Measurements from ENCODE around the gene ASTN2.

Gene ASTN2

GRCh38 chr9:116555119-116555518 lies 859.7 kb downstream of the ASTN2 start:
- TF ChIP-seq CTCF (conservative IDR thresholded peaks at IDR 0.05) = no peak
- no peak overlapping the region for H3K27ac ChIP-seq

GRCh38 chr9:116550696-116551436 lies 864.0 kb downstream of the ASTN2 start:
- TF ChIP-seq CTCF (conservative IDR thresholded peaks at IDR 0.05) = no peak
- no peak overlapping the region for H3K27ac ChIP-seq

GRCh38 chr9:116549786-116550660 lies 864.8 kb downstream of the ASTN2 start:
- no peak for TF ChIP-seq CTCF (conservative IDR thresholded peaks at IDR 0.05)
- no peak overlapping the region for H3K27ac ChIP-seq

- TF ChIP-seq CTCF (conservative IDR thresholded peaks at IDR 0.05) = no peak
These were observed 865.7 kb downstream of the ASTN2 start for GRCh38 chr9:116549061-116549664.

GRCh38 chr9:116547729-116548426 lies 867.0 kb downstream of the ASTN2 start:
- H3K27ac ChIP-seq = no peak overlapping the region

More at GRCh38 chr9:116549061-116549664, 865.7 kb downstream of the ASTN2 start:
- no peak overlapping the region for H3K27ac ChIP-seq

More at GRCh38 chr9:116547729-116548426, 867.0 kb downstream of the ASTN2 start:
- TF ChIP-seq CTCF (conservative IDR thresholded peaks at IDR 0.05) = no peak

All from VCaP (cell line).